ENCODE data around the gene SOWAHA. TPM values are rescaled to one million over a fixed set of nuclear protein-coding genes. Genes with fewer than 3 reads are reported as not detected.

SOWAHA gene
- total RNA-seq, 1 experiment from 2014 or later = 3.7 TPM

- CTCF ChIA-PET = interaction anchor here (0.6 to 2.9 kb wide), 7 partner anchors 9 to 328 kb away, joined by 3 to 17 read pairs (median 6); partner anchors contain the start of genes GDF9 and UQCRQ
- Histone ChIP-seq H3K36me3 (ENCODE audit: control insufficient read depth, insufficient read depth, low read length) (no peaks in the 10 kb centered on the region; the same call in 1 of the 2 replicates), H3K4me3 (ENCODE audit: low read depth, low read length) (no peak overlapping the region), H3K27me3 (replicated peaks; ENCODE audit: control insufficient read depth, insufficient read depth, low read length) (no peaks in the 10 kb centered on the region), H3K9me3 (no peaks in the 10 kb centered on the region), H3K4me1 (peaks cover 10% of the 10 kb centered on the region)
- Mint-ChIP-seq H3K36me3 (ENCODE audit: insufficient read depth, unreplicated experiment) (peaks cover 5% of the 10 kb centered on the region), H3K9me3 (ENCODE audit: unreplicated experiment) (no peaks in the 10 kb centered on the region), H3K27ac (ENCODE audit: unreplicated experiment) (peak overlapping the region; percentile 73), H3K4me3 (ENCODE audit: unreplicated experiment) (peak overlapping the region; percentile 88), H3K4me1 (ENCODE audit: low read depth, unreplicated experiment) (no peaks in the 10 kb centered on the region), H3K27me3 (ENCODE audit: insufficient read depth, unreplicated experiment) (no peaks in the 10 kb centered on the region)
- no peak for DNase-seq
- BruUV-seq (replicated peaks) = TSS peak; percentile 24
- POLR2A ChIA-PET = no interaction called here
- no peak for TF ChIP-seq CTCF (IDR thresholded peaks at IDR 0.05; ENCODE audit: insufficient read depth in 1 of 2, low read depth in 1 of 2, low read length in 1 of 2, severe bottlenecking in 1 of 2, unreplicated experiment in 1 of 2)
- intact Hi-C loops (cut with micrococcal nuclease; ENCODE audit: unreplicated experiment) = no loop called here
Observed at GRCh38 chr5:132828846-132829494, 15.9 kb downstream of the SOWAHA start.

DNA sequence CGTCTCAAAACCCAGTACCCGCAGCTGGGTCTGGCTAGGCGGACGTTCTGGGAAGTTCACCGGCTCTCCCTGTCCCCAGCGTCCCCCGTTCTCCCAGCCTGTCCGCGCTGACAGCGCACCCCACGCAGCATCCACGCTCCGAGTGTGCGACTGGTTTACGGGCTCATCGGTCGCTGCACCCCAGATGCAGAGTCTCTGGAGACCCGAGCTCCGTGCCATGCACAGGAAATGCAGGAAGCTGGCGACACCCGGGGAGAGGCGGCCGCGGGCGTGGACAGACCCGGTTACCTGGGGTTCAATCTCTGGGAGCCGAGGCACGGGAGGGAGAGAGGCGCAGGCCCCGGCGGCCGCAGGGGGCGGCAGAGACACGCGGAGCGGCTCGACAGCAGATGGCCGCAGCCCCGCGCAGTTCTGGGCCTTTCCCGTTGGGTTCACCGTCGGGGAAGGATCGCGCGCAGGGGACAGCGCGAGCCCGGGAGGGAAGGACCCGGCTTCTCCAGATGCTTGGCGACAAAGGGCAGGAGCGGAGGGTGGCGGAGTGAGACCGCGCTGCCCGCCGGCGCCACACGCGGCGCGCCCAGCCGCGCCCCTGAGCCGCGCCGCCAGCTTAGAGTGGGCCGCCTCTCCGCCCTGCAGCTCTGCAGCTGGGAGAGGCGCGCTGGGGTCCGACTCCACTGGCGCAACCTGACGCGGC lies 16.8 kb downstream of the SOWAHA start:
- POLR2A ChIA-PET = interaction anchor here (0.6 to 1.0 kb wide), 3 partner anchors 23 to 53 kb away, joined by 3 to 6 read pairs (median 4); no protein-coding TSS in a partner anchor

More for the DNA sequence above, 16.8 kb downstream of the SOWAHA start:
- DNase-seq = peak; percentile 78 to 88
- no peaks in the 10 kb centered on the region for H3K4me1 Mint-ChIP-seq (ENCODE audit: low read depth, unreplicated experiment)
- H3K27me3 ChIP-seq (replicated peaks; ENCODE audit: control insufficient read depth, insufficient read depth, low read length) = no peaks in the 10 kb centered on the region
- H3K36me3 ChIP-seq (ENCODE audit: control insufficient read depth, insufficient read depth, low read length) = no peaks in the 10 kb centered on the region; the same call in 1 of the 2 replicates
- peak overlapping the region; percentile 76 for H3K4me3 ChIP-seq (ENCODE audit: low read depth, low read length)
- H3K27ac Mint-ChIP-seq (ENCODE audit: unreplicated experiment) = peak overlapping the region; percentile 73
- peak; percentile 89 to 96 for TF ChIP-seq CTCF (IDR thresholded peaks at IDR 0.05; ENCODE audit: insufficient read depth in 1 of 2, low read depth in 1 of 2, low read length in 1 of 2, severe bottlenecking in 1 of 2, unreplicated experiment in 1 of 2)
- H3K9me3 Mint-ChIP-seq (ENCODE audit: unreplicated experiment) = no peaks in the 10 kb centered on the region
- intact Hi-C loops (cut with micrococcal nuclease; ENCODE audit: unreplicated experiment) = loop anchor here (1.0 kb wide), 2 partner anchors 36 to 53 kb away; partner anchors contain the start of genes GDF9 and UQCRQ
- no peaks in the 10 kb centered on the region for H3K9me3 ChIP-seq
- peak overlapping the region; percentile 88 for H3K4me3 Mint-ChIP-seq (ENCODE audit: unreplicated experiment)
- CTCF ChIA-PET = interaction anchor here (1.0 to 2.9 kb wide), 8 partner anchors 9 to 75 kb away, joined by 3 to 17 read pairs (median 5); partner anchors contain the start of genes GDF9 and UQCRQ
- peaks cover 5% of the 10 kb centered on the region for H3K36me3 Mint-ChIP-seq (ENCODE audit: insufficient read depth, unreplicated experiment)
- H3K4me1 ChIP-seq = peaks cover 10% of the 10 kb centered on the region
- H3K27me3 Mint-ChIP-seq (ENCODE audit: insufficient read depth, unreplicated experiment) = no peaks in the 10 kb centered on the region
- BruUV-seq (replicated peaks) = no TSS peak

Measured in Caco-2 (cell line).